Stimulated activated CD4-positive, alpha-beta T cell treated with anti-CD3 and anti-CD28 coated beads, Interleukin-4, amount 100 ng/mL, for 4 hours (primary cell): ENCODE results near the gene TMEM198.

Experiments used
- DNase-seq, 2 experiments: peaks; one replicate each; pipeline ENCODE4 v3.0.0-alpha.2; 2020

The TMEM198 gene

GRCh38 chr2:219563271-219563928, 19.6 kb downstream of the TMEM198 start:
- no peak for DNase-seq

- DNase-seq: no peak
Measured at GRCh38 chr2:219565130-219566080, 21.6 kb downstream of the TMEM198 start.

- DNase-seq: no peak
Measured at GRCh38 chr2:219566640-219567039, 22.8 kb downstream of the TMEM198 start.

GRCh38 chr2:219567131-219567530, 23.3 kb downstream of the TMEM198 start:
- no peak for DNase-seq

GRCh38 chr2:219567791-219568361, 24.0 kb downstream of the TMEM198 start:
- no peak for DNase-seq

- no peak for DNase-seq
Measured at GRCh38 chr2:219569041-219569440, 25.2 kb downstream of the TMEM198 start.

GRCh38 chr2:219569635-219570034, 25.8 kb downstream of the TMEM198 start:
- DNase-seq: no peak

- DNase-seq: no peak
Measured at GRCh38 chr2:219570194-219570923, 26.5 kb downstream of the TMEM198 start.

GRCh38 chr2:219570924-219571310, 27.1 kb downstream of the TMEM198 start:
- DNase-seq: no peak

GRCh38 chr2:219571311-219572236, 27.7 kb downstream of the TMEM198 start, which contains the start of gene OBSL1:
Gene OBSL1 (minus strand): TSS chr2:219571539. CDS start chr2:219571232, 307 bp downstream.
- no peak for DNase-seq

- no peak for DNase-seq
Measured at GRCh38 chr2:219572237-219573001, 28.6 kb downstream of the TMEM198 start, which contains the start of gene INHA. Gene INHA (plus strand): TSS chr2:219572310. CDS start chr2:219572375, 65 bp downstream.

GRCh38 chr2:219573166-219573565, 29.3 kb downstream of the TMEM198 start:
- DNase-seq: no peak

GRCh38 chr2:219574484-219575311, 30.9 kb downstream of the TMEM198 start:
- no peak for DNase-seq

- no peak for DNase-seq
Measured at GRCh38 chr2:219575566-219576504, 32.0 kb downstream of the TMEM198 start.

- DNase-seq: no peak
Measured at GRCh38 chr2:219576505-219577388, 32.9 kb downstream of the TMEM198 start.

GRCh38 chr2:219578811-219579613, 35.2 kb downstream of the TMEM198 start:
- DNase-seq: no peak

GRCh38 chr2:219581346-219581745, 37.5 kb downstream of the TMEM198 start:
- no peak for DNase-seq
